Body of pancreas (tissue), 4 donors: ENCODE data around the gene ADH6.

ENCODE experiments used
- CTCF ChIP-seq, 7 experiments: fragments of 450-650 bp in 4 of 7; fragments of 200-600 bp in 3 of 7; sonication (generic) in 3 of 7; IDR thresholded peaks; one replicate each; pipeline ENCODE4 v1.5.1; 2016 to 2019; ENCODE audit warnings: antibody characterized with exemption in 7 of 7
- POLR2A ChIP-seq, 3 donors: fragments of 450-650 bp; IDR thresholded peaks; one replicate each; pipeline ENCODE4 v1.6.1; 2016; ENCODE audit warnings: antibody characterized with exemption in 3 of 3, mild to moderate bottlenecking in 2 of 3

- TF ChIP-seq POLR2A (IDR thresholded peaks at IDR 0.05) = no peak
- TF ChIP-seq CTCF (IDR thresholded peaks at IDR 0.05) = no peak
Measured at GRCh38 chr4:99161373-99162099, 57.5 kb downstream of the ADH6 start.
